ENCODE data around the gene SAP30L.

DNA sequence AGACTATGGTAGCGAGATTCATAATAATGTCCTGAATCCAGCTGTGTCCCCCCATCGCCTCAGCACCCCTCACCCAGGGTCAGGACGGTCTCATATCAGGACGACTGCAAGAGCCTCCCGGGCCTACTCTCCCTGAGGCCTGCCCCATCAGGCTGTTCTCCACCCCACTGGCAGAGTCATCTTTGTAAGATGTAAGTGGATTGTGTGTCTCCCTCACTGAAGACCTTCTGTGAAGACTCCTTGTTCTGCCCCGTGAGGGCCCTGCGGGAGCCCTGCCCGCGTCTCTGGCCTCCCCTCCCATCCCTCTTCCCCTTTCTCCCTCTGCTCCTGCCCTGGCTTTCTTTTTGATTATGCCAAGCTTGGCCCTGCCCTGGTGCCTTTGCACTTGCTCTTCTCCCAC is 43.9 kb upstream of the SAP30L start:
- TF ChIP-seq POLR2A (IDR thresholded peaks at IDR 0.05; ENCODE audit: low read length) (no peak), GATA1 (IDR thresholded peaks at IDR 0.05; ENCODE audit: low read depth, low read length) (no peak)

Measured in erythroblast (primary cell).